ENCODE results near the gene UPF3A.

The UPF3A gene

GRCh38 chr13:114275304-114275703 lies 6.1 kb upstream of the UPF3A start:
- H3K4me3 ChIP-seq (replicated peaks; ENCODE audit: low read depth, low read length): no peak overlapping the region
- peak; percentile 26 for DNase-seq (ENCODE audit: low read depth)
- no peak for TF ChIP-seq CTCF (IDR thresholded peaks at IDR 0.05; ENCODE audit: low read length, missing control alignments)

GRCh38 chr13:114279146-114279545 lies 2.3 kb upstream of the UPF3A start:
- H3K4me3 ChIP-seq (replicated peaks; ENCODE audit: low read depth, low read length): no peak overlapping the region
- no peak for TF ChIP-seq CTCF (IDR thresholded peaks at IDR 0.05; ENCODE audit: low read length, missing control alignments)

GRCh38 chr13:114279758-114280355 lies 1.5 kb upstream of the UPF3A start:
- DNase-seq (ENCODE audit: low read depth): no peak
- no peak overlapping the region for H3K4me3 ChIP-seq (replicated peaks; ENCODE audit: low read depth, low read length)
- TF ChIP-seq CTCF (IDR thresholded peaks at IDR 0.05; ENCODE audit: low read length, missing control alignments): no peak

More at GRCh38 chr13:114279146-114279545, 2.3 kb upstream of the UPF3A start:
- DNase-seq (ENCODE audit: low read depth): no peak

- peak overlapping the region; percentile 81 for H3K4me3 ChIP-seq (replicated peaks; ENCODE audit: low read depth, low read length)
- TF ChIP-seq CTCF (IDR thresholded peaks at IDR 0.05; ENCODE audit: low read length, missing control alignments): no peak
- peak; percentile 75 for DNase-seq (ENCODE audit: low read depth)
Observed at GRCh38 chr13:114282041-114282670, 755 bp downstream of the UPF3A start.

- TF ChIP-seq CTCF (IDR thresholded peaks at IDR 0.05; ENCODE audit: low read length, missing control alignments): no peak
- DNase-seq (ENCODE audit: low read depth): no peak
- no peak overlapping the region for H3K4me3 ChIP-seq (replicated peaks; ENCODE audit: low read depth, low read length)
Observed at GRCh38 chr13:114283576-114283975, 2.2 kb downstream of the UPF3A start.

GRCh38 chr13:114284680-114285079 lies 3.3 kb downstream of the UPF3A start:
- no peak overlapping the region for H3K4me3 ChIP-seq (replicated peaks; ENCODE audit: low read depth, low read length)
- no peak for DNase-seq (ENCODE audit: low read depth)
- no peak for TF ChIP-seq CTCF (IDR thresholded peaks at IDR 0.05; ENCODE audit: low read length, missing control alignments)

Measured in fibroblast of pulmonary artery (primary cell).